Inflammatory macrophage treated with lipopolysaccharide for 4 hours (primary cell): ENCODE data around the gene TMEM45A.
"Not testable (repeated sequence)": the region's sequence is repeated elsewhere in the genome, so short reads cannot be mapped to it uniquely, and the experiment has no call there.

Experiments used
- DNase-seq: peaks from one replicate; pipeline ENCODE4 v3.0.0-alpha.2; 2020

TMEM45A gene

DNA sequence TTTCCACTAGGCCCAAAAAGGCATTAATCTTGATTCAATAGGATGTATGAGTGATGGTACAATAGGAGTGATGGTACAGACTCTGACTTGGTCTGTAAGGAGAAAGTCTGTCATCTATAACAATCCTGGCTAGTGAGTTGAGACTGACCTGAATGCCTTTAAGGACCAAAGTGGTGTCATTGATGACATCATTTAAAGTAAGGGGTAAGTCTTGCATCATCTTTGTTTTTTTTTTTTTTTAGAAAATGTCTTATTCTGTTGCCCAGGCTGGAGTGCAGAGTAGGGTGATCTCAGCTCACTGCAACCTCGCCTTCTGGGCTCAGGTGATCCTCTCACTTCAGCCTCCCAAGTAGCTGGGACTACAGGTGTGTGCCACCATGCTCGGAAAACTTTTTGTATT is 5.6 kb upstream of the TMEM45A start:
- DNase-seq: no peak

GRCh38 chr3:100489118-100489517 is 3.3 kb upstream of the TMEM45A start:
- no peak for DNase-seq

DNA sequence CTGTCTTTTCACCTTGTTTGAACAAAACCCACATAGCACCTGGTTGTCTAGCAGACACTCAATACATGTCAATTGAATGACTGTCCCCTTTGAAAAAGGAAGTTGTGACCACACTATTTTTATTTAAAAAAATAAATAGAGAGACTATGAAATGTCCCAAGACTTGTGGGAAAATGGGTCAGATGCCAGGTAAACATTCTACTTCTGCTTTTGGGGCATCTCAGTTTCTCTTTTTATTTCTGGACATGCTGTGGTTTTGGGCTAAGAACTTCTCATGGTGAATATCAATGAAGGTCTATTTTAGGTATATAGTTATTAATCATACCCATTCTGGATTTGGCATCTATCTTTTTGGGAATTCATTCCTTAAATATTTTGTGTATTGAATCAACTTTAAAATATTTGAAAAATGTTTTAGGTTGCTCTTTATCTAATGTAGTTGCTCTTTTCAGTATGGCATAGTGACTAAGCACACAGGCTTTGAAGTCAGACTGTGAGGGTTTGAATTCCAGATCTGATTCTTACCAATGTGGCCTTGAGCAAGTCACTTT is 4.4 kb downstream of the TMEM45A start:
- peak; percentile 21 for DNase-seq

DNA sequence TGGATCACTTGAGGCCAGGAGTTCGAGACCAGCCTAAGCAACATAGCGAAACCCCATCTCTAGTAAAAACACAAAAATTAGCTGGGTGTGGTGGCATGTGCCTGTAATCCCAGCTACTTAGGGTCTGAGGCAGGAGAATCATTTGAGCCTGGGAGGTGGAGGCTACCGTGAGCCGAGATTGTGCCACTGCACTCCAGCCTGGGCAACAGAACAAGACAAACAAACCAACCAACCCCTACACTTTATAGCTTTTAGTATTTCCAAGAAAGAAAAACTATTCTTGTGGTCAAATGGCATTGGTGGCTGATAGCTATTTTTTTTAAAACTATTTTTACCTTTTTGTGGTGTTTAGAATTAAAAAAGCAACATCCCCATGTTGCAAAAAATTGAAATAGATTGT is 7.2 kb downstream of the TMEM45A start:
- DNase-seq: no peak

GRCh38 chr3:100500320-100500880 is 8.0 kb downstream of the TMEM45A start:
- DNase-seq: no peak

DNA sequence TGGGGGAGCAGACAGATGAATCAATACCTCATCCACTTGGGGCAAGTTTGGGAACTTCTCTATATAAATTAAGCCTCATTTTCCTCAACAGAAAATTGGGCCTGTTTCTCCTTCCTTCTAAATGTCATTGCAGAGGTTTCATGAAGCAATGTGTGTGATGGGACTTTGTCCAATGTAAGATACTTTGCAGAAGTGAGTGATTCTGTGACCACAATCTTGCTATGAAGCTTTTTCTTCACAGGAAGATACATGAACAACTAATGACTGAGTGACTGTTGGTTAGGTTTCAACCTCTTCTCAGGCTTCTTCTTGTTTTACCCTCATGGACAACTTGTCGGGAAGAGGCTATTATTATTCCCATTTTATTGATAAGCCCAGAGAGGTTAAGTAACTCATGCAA is 11.0 kb downstream of the TMEM45A start:
- peak; percentile 42 for DNase-seq

DNA sequence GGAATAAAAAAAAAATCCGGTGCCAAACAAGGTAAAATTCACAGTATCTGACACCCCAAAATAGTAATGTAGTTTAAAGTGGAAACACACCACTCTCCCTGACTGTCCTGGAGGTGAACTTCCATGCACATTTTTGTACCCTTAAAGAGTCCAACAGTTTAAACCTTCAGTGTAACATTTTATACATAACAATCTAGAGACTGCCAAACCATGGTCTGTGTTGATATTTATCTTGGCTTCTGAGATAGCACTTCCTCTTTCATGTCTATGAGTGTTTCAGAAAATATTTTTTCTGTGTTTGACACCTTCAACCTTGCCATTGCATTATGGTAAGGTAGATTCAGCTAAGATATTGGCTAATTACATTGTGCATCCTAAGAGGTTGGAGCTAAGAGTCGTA is 13.9 kb downstream of the TMEM45A start:
- no peak for DNase-seq

DNA sequence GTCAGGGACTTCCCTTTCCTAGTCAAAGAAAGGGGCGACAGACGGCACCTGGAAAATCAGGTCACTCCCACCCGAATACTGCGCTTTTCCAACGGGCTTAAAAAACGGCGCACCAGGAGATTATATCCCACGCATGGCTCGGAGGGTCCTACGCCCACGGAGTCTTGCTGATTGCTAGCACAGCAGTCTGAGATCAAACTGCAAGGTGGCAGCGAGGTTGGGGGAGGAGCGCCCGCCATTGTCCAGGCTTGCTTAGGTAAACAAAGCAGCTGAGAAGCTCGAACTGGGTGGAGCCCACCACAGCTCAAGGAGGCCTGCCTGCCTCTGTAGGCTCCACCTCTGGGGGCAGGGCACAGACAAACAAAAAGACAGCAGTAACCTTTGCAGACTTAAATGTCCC is 17.4 kb downstream of the TMEM45A start:
- DNase-seq: not testable (repeated sequence)

- DNase-seq: no peak
Measured at GRCh38 chr3:100516232-100516631, 23.8 kb downstream of the TMEM45A start.

GRCh38 chr3:100516838-100517237 is 24.4 kb downstream of the TMEM45A start:
- DNase-seq: no peak

- no peak for DNase-seq
Measured at GRCh38 chr3:100517276-100517675, 24.9 kb downstream of the TMEM45A start.

- DNase-seq: no peak
Measured at GRCh38 chr3:100518244-100518643, 25.8 kb downstream of the TMEM45A start.

DNA sequence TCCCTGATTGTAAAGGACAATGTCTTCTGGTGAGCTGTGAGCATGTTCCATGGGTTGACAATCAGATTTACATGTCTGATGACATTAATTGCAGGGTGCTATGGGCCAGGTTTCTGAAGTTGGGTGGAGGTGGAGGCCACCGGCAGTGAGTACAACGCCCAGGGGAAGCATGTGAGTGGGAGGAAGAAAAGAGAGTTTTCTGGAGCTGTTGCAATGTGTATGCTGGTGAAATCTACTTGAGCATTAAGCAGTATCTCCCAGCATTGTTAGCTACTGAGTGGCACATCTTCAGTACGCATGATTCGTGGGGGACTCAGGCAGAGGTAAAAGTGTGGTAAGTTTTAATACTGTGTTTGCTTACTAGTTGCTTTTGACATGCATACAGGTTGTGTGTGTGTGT is 26.6 kb downstream of the TMEM45A start:
- peak; percentile 22 for DNase-seq

DNA sequence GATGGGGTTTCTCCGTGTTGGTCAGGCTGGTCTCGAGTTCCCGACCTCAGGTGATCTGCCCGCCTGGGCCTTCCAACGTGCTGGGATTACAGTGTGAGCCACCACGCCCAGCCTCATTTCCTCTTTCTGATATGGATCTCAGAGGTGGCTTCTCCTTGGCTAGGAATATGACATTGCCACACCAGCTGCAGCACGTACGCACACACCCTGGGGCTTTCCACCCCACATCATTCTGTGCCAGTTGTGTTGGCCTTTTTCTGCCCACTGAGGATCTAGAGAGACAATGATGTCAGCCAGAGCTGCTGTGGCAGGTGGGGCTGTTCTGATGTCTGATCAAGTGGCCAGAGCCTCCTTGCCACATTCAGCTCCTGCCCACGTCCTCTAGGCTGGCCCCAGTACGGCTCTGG is 29.0 kb downstream of the TMEM45A start:
- peak; percentile 80 for DNase-seq

DNA sequence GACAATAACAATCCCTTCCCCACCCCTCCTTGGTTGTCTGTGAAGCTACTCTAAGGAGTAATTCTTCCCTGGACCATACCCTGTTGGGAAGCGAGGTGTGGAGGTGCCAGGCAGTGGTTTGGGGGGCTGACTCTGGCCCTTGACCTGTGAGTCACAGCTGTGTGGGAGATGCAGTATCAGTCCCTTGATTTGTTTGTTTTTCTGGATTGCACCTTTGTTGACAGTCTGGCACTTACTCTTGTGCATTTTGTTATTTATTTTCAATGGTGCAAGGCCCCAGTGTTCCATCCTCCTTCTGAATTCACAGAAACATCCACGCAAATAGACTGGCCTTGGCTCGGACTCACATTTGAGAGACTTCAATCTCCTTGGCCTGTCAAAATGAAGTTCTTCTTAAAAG is 29.7 kb downstream of the TMEM45A start:
- no peak for DNase-seq

DNA sequence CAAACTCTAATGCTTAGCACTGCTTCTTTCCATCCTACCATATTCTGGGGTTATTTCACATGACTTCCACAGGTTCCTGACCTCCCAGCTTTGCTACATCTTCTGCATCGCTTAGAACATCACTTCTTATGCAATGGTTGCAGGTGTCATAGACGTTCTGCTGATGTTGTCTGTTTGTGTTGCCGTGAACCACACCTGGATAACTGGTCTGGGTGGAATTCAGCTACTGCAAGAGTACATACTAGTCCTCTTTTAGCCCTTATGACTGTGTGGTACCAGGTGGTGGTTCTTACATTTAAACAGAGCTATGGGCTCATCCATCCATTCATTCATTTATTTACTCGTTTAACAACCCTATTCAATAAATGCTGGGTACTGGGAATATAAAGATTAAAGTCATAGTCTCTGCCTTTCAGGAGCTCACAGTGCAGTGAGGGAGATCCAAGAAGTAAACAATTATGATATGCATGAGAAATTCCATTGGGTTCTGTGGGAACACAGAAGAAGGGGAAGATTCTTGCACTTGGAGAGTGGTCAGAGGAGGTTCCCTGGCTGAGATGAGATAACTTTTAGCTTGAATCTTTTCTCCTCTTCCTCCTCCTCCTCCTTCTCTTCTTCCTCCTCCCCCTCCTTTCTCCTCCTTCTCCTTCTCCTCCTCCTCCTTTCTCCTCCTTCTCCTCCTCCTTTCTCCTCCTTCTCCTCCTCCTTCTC is 30.8 kb downstream of the TMEM45A start:
- no peak for DNase-seq

DNA sequence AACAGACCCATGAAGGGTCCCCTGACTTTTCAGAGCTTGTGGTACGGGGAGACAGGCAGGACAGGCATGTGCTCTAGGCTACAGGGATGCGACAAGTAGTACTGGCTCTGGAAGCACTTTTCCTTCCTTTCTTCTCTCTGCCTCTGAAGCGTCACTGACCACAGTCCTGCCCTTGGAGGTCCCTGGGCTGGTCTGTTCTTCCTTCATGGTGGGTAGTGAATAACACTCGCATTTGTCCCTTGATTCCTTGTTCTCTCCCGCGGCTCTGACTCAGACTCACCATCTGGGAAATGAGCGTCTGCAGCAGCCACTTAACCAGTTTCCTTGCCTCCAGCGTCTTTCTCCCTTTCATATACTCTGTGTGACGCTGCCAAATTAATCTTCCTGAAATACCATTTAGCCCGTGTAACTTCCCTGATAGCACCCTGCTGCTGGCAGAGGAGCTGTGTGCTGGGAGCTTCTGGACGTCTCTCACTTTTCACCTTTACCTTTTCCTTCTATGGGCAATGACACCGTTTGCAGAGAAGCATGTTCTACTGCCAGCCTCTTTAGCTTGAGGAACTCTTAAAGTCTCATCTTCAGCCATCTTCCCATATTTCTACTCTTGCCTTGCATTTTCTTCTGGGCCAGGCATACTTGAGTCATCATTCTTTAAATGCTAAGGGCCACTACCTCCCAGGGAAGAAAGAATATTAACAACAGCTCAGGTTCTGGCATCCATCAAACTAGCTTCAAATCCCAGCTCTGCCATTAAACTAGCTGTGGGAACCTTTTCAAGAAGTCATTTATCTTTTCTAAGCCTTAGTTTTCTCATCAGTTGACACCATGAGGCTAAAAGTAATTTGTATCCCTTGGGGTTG is 33.6 kb downstream of the TMEM45A start:
- DNase-seq: no peak

DNA sequence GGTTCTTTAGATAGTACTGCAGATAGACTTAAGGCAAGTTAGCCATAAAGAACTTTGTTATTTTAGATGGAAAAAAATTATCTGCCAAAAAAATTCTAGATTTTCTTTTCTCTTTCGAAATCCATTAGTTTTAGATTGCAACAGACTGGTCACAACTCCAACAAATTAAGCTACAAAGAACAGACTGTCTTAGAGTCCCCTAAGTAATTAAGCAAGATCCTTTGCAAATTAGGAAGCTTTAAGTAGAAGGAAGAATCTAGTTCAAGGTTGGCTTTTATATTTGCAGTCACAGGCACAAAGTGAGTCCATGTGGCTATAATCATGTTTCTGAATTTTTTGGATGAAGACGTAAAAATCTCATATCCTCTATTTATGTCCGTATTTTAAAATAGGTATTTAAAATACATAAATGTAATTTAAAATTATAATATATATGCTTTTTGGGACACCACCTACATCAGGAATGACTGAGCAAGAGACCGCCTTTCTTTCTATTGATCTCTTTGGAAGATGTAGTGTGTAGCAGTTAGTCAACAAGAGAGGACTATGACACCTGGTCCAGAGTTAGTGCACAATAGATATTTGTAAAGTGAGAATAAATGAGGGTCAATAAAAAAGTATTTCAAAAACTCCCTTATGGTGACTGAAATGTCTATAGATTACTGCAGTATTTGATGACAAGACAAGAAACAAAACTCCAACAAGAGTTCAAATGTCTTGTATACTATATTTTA is 34.4 kb downstream of the TMEM45A start:
- peak; percentile 5 for DNase-seq

DNA sequence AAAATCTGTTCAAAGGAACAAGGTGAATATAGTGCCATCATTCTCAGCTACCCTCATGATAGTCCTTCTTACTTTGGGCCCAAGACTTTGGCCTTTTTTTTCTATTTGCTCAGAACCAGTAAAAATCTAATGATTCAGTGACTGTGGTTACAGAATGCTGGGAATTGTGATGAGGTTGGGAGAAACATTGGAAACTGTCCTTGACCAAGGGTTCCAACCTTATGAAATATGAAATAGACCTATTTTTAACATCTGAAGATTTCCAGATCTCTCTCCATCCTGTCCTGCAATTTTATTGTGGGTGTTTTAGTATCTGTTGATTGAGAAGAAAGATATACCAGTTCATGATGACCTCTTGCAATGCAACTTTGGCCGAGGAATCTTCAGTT is 34.9 kb downstream of the TMEM45A start:
- DNase-seq: no peak

- DNase-seq: no peak
Measured at GRCh38 chr3:100531093-100531492, 38.7 kb downstream of the TMEM45A start.

DNA sequence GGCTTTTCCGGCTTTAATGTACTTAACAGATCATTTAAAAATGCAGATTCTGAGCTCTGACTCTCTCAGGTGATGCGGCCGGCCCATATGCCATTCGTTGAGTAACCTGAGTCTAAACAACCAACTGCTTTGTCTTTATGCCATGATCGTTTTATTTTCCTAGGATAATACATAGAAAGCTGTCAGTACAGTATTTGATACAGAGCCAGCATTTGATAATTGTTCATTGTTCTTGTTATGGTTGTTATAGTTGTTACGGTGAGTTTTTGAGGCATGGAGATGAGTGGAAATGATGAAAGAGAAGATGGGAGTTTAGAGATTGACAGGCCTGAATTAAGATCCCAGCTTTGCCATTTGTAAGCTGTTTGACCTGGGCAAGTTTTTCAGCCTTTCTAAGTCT is 40.0 kb downstream of the TMEM45A start:
- DNase-seq: no peak

DNA sequence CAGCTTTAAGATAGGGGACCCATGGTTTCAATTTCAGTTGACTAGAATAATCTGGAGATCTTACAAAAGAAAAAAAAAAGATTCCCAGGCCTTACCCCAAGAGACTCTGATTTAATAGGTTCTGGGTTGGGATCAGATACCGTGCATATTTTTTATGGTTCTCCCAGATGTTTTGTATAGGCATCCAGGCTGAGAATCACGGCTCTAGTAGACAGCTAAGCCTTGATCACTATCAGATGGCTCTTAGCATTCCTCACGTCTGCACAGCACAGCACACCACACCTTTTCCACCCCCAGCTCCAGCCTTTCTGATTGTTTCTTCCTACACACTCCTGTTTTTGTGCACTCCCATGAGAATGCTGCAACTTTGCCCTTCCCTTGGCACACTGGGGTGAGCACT is 40.8 kb downstream of the TMEM45A start:
- DNase-seq: no peak

DNA sequence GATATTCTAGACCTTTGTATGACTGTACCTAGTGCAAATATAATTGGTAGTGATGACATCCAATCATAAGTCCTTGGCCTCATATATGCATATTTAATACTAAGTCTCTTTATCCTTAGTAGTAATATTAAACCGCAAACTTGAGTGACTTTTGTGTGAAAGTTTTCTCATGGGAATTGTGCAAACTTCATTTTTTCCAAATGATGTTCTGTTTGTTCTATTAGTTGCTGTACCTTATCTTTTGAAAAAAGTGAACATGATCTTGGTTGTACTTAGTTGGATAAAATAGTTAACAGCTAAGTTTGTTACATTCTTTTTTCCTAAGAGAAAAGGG is 43.2 kb downstream of the TMEM45A start:
- no peak for DNase-seq
